Lower leg skin (tissue), 3 donors: Measurements from ENCODE around the gene GOLGA6C.

Experiments
- POLR2A ChIP-seq, 2 donors: fragments of 450-650 bp; IDR thresholded peaks; one replicate each; pipeline ENCODE4 v1.6.1; 2016 to 2017; ENCODE audit warnings: antibody characterized with exemption in 2 of 2, mild to moderate bottlenecking in 1 of 2, moderate library complexity in 1 of 2
- TF ChIP-seq, protein P1 (sequence below), 3 donors: fragments of 450-650 bp; IDR thresholded peaks; one replicate each; pipeline ENCODE4 v1.5.1; 2016; ENCODE audit warnings: antibody characterized with exemption in 3 of 3, mild to moderate bottlenecking in 3 of 3, moderate library complexity in 2 of 3

GRCh38 chr15:75229191-75230015 lies 28.7 kb upstream of the GOLGA6C start:
- TF ChIP-seq, protein P1, sequence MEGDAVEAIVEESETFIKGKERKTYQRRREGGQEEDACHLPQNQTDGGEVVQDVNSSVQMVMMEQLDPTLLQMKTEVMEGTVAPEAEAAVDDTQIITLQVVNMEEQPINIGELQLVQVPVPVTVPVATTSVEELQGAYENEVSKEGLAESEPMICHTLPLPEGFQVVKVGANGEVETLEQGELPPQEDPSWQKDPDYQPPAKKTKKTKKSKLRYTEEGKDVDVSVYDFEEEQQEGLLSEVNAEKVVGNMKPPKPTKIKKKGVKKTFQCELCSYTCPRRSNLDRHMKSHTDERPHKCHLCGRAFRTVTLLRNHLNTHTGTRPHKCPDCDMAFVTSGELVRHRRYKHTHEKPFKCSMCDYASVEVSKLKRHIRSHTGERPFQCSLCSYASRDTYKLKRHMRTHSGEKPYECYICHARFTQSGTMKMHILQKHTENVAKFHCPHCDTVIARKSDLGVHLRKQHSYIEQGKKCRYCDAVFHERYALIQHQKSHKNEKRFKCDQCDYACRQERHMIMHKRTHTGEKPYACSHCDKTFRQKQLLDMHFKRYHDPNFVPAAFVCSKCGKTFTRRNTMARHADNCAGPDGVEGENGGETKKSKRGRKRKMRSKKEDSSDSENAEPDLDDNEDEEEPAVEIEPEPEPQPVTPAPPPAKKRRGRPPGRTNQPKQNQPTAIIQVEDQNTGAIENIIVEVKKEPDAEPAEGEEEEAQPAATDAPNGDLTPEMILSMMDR (IDR thresholded peaks at IDR 0.05): no peak
- no peak for TF ChIP-seq POLR2A (IDR thresholded peaks at IDR 0.05)
